ENCODE data around the gene KAZALD1.

DNA sequence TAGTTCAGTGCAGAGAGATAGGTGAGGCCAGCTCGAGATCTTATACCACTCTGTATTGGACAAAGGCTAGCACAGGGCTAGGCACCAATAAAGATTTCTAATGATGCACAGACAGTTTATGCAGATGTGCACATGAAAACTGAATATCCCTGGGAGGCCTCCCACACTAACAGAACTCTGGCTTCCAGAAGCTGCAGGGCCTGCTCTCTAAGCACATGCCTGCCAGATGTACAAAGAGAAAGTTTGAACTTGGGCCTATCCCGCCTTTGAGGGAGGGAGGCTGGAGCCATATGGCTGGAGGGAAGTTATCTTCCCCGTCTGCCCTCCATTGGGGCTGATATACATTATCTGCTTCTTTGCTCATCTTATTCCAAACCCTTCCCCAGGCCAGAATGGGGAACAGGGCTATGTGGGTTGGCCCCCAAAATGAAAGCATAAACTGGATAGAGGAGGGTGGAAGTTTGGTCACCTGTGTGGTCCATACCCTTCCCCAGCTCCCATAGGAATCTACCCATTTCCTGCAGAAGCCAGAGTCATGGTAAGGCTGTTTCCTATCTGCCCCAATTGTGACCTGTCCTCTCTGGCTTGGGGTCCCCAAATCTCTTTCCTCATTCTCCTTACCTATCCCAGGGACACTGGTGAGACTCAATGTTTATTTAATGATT lies 3.8 kb downstream of the KAZALD1 start:
- TF ChIP-seq POLR2AphosphoS5 (IDR thresholded peaks at IDR 0.05; ENCODE audit: borderline replicate concordance, low read depth, low read length): no peak
- TF ChIP-seq EZH2 (IDR thresholded peaks at IDR 0.05): no peak
- no peak for TF ChIP-seq FOXP2 (optimal IDR thresholded peaks at IDR 0.05; ENCODE audit: control extremely low read depth, extremely low read length, insufficient read depth)
